A549 (cell line): ENCODE measurements around the gene TRIM9. TPM values are rescaled to one million over a fixed set of nuclear protein-coding genes. Genes with fewer than 3 reads are reported as not detected.

Experiments used
- ATAC-seq, 2 experiments: fragments of 200-7000 bp in 1 of 2; fragments of >200 bp in 1 of 2; cut with Nextera tagmentation in 1 of 2; cut with Tn5 transposase in 1 of 2; 3 replicates each; pipeline versions ENCODE4 v1.8.0 to v1.9.1; 2018 to 2020; ENCODE audit warnings: mild to moderate bottlenecking in 1 of 2, moderate library complexity in 1 of 2
- CTCF ChIA-PET: fragments of 300-600 bp; sonication (Branson Sonifier 250); formaldehyde crosslinking; extraction: SDS; loops from one replicate; lab custom pipeline; 2021; ENCODE audit warnings: antibody characterized with exemption, inconsistent platforms; lab: Yijun Ruan, JAX
- POLR2A ChIA-PET: fragments of 350-600 bp; formaldehyde crosslinking; extraction: SDS; loops from one replicate; lab custom pipeline; 2021; ENCODE audit warnings: antibody characterized with exemption, inconsistent platforms; lab: Yijun Ruan, JAX
- DNase-seq, 2 experiments: peaks; one replicate each; pipeline versions ENCODE4 v3.0.0 to v3.0.0-alpha.2; 2011 to 2016; ENCODE audit warnings: low read depth in 1 of 2, low spot score in 1 of 2
- FAIRE-seq: peaks from 2 replicates; lab custom pipeline; 2011; peaks lifted over from hg19 to GRCh38; lab: Jason Lieb, UNC
- H3K27ac ChIP-seq, 2 experiments: fragments of >200 bp; sonication (Bioruptor Twin); formaldehyde crosslinking; 3 replicates each; pipeline ENCODE4 v1.5.1; 2016 to 2017
- H3K4me1 ChIP-seq: fragments of >200 bp; sonication (Bioruptor Twin); formaldehyde crosslinking; 3 replicates; pipeline ENCODE4 v1.6.1; 2016
- H3K4me2 ChIP-seq: fragments of >200 bp; sonication (Bioruptor Twin); formaldehyde crosslinking; 3 replicates; pipeline ENCODE4 v1.6.1; 2016
- H3K4me3 ChIP-seq: fragments of >200 bp; sonication (Bioruptor Twin); formaldehyde crosslinking; 3 replicates; pipeline ENCODE4 v1.5.1; 2016
- H3K9me3 ChIP-seq: fragments of >200 bp; sonication (Bioruptor Twin); formaldehyde crosslinking; 3 replicates; pipeline ENCODE4 v1.6.1; 2016
- BHLHE40 ChIP-seq: IDR thresholded peaks from 2 replicates; pipeline ENCODE4 v1.6.1; 2012; ENCODE audit warnings: low read depth, low read length, inconsistent platforms
- CBX8 ChIP-seq: fragments of 200-600 bp; sonication (generic); IDR thresholded peaks from 2 replicates; pipeline ENCODE4 v1.6.1; 2016
- CHD4 ChIP-seq: fragments of 200-600 bp; sonication (generic); IDR thresholded peaks from 2 replicates; pipeline ENCODE4 v1.6.1; 2016; ENCODE audit warnings: antibody characterized with exemption, mild to moderate bottlenecking, borderline replicate concordance
- E2F6 ChIP-seq: IDR thresholded peaks from 2 replicates; pipeline ENCODE4 v1.6.1; 2012; ENCODE audit warnings: low read depth, borderline replicate concordance
- ESRRA ChIP-seq: fragments of 150-350 bp; IDR thresholded peaks from 2 replicates; pipeline ENCODE4 v1.6.1; 2014; ENCODE audit warnings: mild to moderate bottlenecking, low read length, borderline replicate concordance
- FOSL2 ChIP-seq, 2 experiments: fragments of 450-650 bp in 1 of 2; fragments of >200 bp in 1 of 2; sonication (Bioruptor Twin) in 1 of 2; formaldehyde crosslinking; IDR thresholded peaks; 2 replicates each; pipeline versions ENCODE4 v1.5.0 to v1.6.1; 2016 to 2020; ENCODE audit warnings: mild to moderate bottlenecking in 1 of 2, moderate library complexity in 1 of 2
- HOXA7 ChIP-seq: fragments of 250-450 bp; sonication (Bioruptor Pico); IDR thresholded peaks from 2 replicates; pipeline ENCODE4 v1.5.0; 2020; ENCODE audit warnings: mild to moderate bottlenecking, moderate library complexity
- HOXB5 ChIP-seq: fragments of 250-450 bp; sonication (Bioruptor Pico); IDR thresholded peaks from 2 replicates; pipeline ENCODE4 v1.5.0; 2020; ENCODE audit warnings: mild to moderate bottlenecking, moderate library complexity
- JUNB ChIP-seq: fragments of >200 bp; sonication (Bioruptor Twin); formaldehyde crosslinking; IDR thresholded peaks from 2 replicates; pipeline ENCODE4 v1.6.1; 2016
- KDM5A ChIP-seq: fragments of 200-600 bp; sonication (generic); IDR thresholded peaks from 2 replicates; pipeline ENCODE4 v1.6.1; 2016; ENCODE audit warnings: antibody characterized with exemption, mild to moderate bottlenecking
- MAFK ChIP-seq: fragments of 450-650 bp; IDR thresholded peaks from 2 replicates; pipeline ENCODE4 v1.6.1; 2014; ENCODE audit not compliant: partially characterized antibody
- MYC ChIP-seq: IDR thresholded peaks from 2 replicates; pipeline ENCODE4 v1.6.1; 2012; ENCODE audit warnings: mild to moderate bottlenecking, inconsistent platforms, low read length, improper control_type of control experiment, borderline replicate concordance
- POLR2AphosphoS2 ChIP-seq: conservative IDR thresholded peaks from 2 replicates; pipeline ENCODE4 v1.6.1; 2012; ENCODE audit warnings: low read length, improper control_type of control experiment, inconsistent platforms
- RARB ChIP-seq: fragments of 250-450 bp; sonication (Bioruptor Pico); IDR thresholded peaks from 2 replicates; pipeline ENCODE4 v1.8.0; 2021; ENCODE audit warnings: mild to moderate bottlenecking, moderate library complexity
- SMC3 ChIP-seq: fragments of >200 bp; sonication (Bioruptor Twin); formaldehyde crosslinking; IDR thresholded peaks from 3 replicates; pipeline ENCODE4 v1.6.1; 2018; ENCODE audit warnings: inconsistent platforms
- ZNF302 ChIP-seq: fragments of 250-450 bp; sonication (Bioruptor Pico); IDR thresholded peaks from 2 replicates; pipeline ENCODE4 v1.9.0; 2021; ENCODE audit warnings: inconsistent platforms, mild to moderate bottlenecking, moderate library complexity
- WGBS: methylation state at CpG from one replicate; pipeline ENCODE4 v1.1.6; 2017; ENCODE audit errors: missing lambda C conversion rate; 5-methylcytosine and 5-hydroxymethylcytosine counted together
- polyA plus RNA-seq, 4 experiments: library from polyadenylated mRNA; depleted of rRNA in 3 of 4; stranded (reverse); fragments of >200 nt; fragmentation: RNase III in 1 of 4; extraction: RNeasy Plus Mini Kit Qiagen cat#74134 plus additional on column Dnase treatment in 1 of 4; gene quantifications; 2 replicates in 3 of 4; 3 replicates in 1 of 4; pipeline ENCODE4 v1.2.3, GENCODE V29; 2011 to 2017
- TF ChIP-seq, protein P1 (sequence below): fragments of 250-450 bp; sonication (Bioruptor Pico); IDR thresholded peaks from 2 replicates; pipeline ENCODE4 v1.5.0; 2020; ENCODE audit warnings: low read depth, mild to moderate bottlenecking, moderate library complexity
- TF ChIP-seq, protein P2 (sequence below): fragments of 150-350 bp; IDR thresholded peaks from 2 replicates; pipeline ENCODE4 v1.6.1; 2014; ENCODE audit warnings: low read depth, mild to moderate bottlenecking, low read length
- TF ChIP-seq, protein P3 (sequence below): fragments of >200 bp; sonication (Bioruptor Twin); formaldehyde crosslinking; IDR thresholded peaks from 3 replicates; pipeline ENCODE4 v1.5.1; 2016

The TRIM9 gene
- polyA plus RNA-seq, 2 of the 4 experiments (the other 2 are of a cell fraction), result 5.4 to 21.2 TPM

- TF ChIP-seq, protein P1, sequence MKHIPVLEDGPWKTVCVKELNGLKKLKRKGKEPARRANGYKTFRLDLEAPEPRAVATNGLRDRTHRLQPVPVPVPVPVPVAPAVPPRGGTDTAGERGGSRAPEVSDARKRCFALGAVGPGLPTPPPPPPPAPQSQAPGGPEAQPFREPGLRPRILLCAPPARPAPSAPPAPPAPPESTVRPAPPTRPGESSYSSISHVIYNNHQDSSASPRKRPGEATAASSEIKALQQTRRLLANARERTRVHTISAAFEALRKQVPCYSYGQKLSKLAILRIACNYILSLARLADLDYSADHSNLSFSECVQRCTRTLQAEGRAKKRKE (CRISPR knock-in tag), result no peak
Measured at GRCh38 chr14:50947446-50947845, 147.5 kb downstream of the TRIM9 start (continued).

DNA sequence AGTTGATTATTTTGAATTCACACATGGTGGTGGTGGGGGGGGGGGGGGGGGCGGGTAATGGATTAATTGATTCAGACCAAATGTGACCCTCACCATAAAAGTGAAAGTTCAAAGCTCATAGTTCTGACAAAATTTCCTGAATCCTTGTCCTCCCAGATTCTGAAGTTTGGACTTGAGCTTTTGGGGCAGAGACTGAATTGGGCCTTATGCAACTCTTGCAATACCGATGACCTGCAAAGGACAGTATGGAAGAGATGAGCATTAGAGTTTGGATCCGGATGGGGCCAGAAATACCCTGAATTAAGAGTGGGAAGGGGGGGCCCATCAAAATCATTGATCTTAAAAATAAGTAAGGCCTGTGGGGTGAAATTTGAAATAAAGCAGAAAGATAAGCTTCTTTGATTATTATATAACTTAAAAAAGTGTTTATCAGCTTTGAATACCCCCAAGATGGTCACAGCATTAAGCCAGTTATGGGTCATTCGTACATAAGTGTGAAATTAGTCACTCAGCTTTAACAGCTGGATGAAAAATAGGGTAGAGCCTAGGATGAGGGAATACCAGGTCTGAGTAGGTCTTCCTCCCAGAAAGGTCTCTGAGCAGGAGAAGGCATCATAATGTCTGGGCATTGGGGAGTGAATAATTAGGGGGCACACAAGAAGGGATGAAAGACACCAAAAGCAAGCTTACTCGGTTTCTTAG is 148.5 kb downstream of the TRIM9 start:
- 85% methylated on average over 5 of the region's 5 CpGs for WGBS
- no peaks in the 10 kb centered on the region for H3K9me3 ChIP-seq
- H3K4me1 ChIP-seq, result peaks cover 9% of the 10 kb centered on the region; the same call in 2 of the 3 replicates
- DNase-seq (no peak), FAIRE-seq (no peak), ATAC-seq (no peak)
- CTCF ChIA-PET, result interaction anchor here (0.9 to 5.0 kb wide), 2 partner anchors 8 to 86 kb away, joined by 3 to 29 read pairs; no protein-coding TSS in a partner anchor
- no peak overlapping the region for H3K4me3 ChIP-seq
- TF ChIP-seq, protein P2, sequence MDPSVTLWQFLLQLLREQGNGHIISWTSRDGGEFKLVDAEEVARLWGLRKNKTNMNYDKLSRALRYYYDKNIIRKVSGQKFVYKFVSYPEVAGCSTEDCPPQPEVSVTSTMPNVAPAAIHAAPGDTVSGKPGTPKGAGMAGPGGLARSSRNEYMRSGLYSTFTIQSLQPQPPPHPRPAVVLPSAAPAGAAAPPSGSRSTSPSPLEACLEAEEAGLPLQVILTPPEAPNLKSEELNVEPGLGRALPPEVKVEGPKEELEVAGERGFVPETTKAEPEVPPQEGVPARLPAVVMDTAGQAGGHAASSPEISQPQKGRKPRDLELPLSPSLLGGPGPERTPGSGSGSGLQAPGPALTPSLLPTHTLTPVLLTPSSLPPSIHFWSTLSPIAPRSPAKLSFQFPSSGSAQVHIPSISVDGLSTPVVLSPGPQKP, result no peak
- TF ChIP-seq RARB (CRISPR knock-in tag) (no peak), MAFK (no peak), POLR2AphosphoS2 (no peak), CBX8 (no peak), SMC3 (no peak), KDM5A (no peak), ESRRA (no peak), CHD4 (no peak), JUNB (no peak), FOSL2 (IDR thresholded peaks at IDR 0.05) (no peak), FOSL2 (CRISPR knock-in tag; IDR thresholded peaks at IDR 0.05) (no peak), HOXA7 (CRISPR knock-in tag) (no peak), ZNF302 (CRISPR knock-in tag) (no peak), MYC (no peak), BHLHE40 (no peak), HOXB5 (CRISPR knock-in tag) (no peak), E2F6 (no peak)
- TF ChIP-seq, protein P3, sequence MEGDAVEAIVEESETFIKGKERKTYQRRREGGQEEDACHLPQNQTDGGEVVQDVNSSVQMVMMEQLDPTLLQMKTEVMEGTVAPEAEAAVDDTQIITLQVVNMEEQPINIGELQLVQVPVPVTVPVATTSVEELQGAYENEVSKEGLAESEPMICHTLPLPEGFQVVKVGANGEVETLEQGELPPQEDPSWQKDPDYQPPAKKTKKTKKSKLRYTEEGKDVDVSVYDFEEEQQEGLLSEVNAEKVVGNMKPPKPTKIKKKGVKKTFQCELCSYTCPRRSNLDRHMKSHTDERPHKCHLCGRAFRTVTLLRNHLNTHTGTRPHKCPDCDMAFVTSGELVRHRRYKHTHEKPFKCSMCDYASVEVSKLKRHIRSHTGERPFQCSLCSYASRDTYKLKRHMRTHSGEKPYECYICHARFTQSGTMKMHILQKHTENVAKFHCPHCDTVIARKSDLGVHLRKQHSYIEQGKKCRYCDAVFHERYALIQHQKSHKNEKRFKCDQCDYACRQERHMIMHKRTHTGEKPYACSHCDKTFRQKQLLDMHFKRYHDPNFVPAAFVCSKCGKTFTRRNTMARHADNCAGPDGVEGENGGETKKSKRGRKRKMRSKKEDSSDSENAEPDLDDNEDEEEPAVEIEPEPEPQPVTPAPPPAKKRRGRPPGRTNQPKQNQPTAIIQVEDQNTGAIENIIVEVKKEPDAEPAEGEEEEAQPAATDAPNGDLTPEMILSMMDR, result no peak
- H3K4me2 ChIP-seq, result no peak overlapping the region
- H3K27ac ChIP-seq, result no peak overlapping the region
- POLR2A ChIA-PET, result no interaction called here
